NCI-H510A treated with DMSO at 0.1 percent for 48 hours (cell line): ENCODE results near the gene STK36.

ENCODE experiments used
- DNase-seq: peaks from one replicate; lab custom pipeline; 2025; lab: John Stamatoyannopoulos, UW

The STK36 gene

GRCh38 chr2:218746470-218746795 lies 74.5 kb downstream of the STK36 start:
- no peak for DNase-seq

DNA sequence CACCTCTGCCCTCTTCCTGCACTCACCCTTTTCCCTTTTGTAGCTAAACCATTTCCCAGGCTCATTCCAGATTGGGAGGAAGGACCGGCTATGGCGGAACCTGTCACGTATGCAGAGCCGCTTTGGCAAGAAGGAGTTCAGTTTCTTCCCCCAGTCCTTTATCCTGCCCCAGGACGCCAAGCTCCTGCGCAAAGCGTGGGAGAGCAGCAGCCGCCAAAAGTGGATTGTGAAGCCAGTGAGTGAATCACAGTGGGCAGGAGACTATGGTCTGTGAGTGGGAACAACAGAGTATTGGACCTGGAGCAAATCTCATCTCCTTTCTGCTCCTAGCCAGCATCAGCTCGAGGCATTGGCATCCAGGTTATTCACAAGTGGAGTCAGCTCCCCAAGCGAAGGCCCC lies 75.1 kb downstream of the STK36 start:
- DNase-seq, result no peak

GRCh38 chr2:218748741-218749441 lies 77.0 kb downstream of the STK36 start:
- DNase-seq, result no peak
